ENCODE data around the gene GOLGA8N.

GOLGA8N gene

GRCh38 chr15:32636908-32637567 is 43.8 kb downstream of the GOLGA8N start:
- H3K4me3 ChIP-seq (ENCODE audit: low read depth, low read length): no peak overlapping the region
- no peak for DNase-seq (ENCODE audit: low read depth)
- no peak for TF ChIP-seq MAX (IDR thresholded peaks at IDR 0.05; ENCODE audit: low read depth, low read length)
- peak; percentile 14 for TF ChIP-seq POLR2A (IDR thresholded peaks at IDR 0.05; ENCODE audit: extremely low read depth, insufficient read length)

- no peak for TF ChIP-seq POLR2A (IDR thresholded peaks at IDR 0.05; ENCODE audit: extremely low read depth, insufficient read length)
- TF ChIP-seq CTCF (IDR thresholded peaks at IDR 0.05; ENCODE audit: low read depth, low read length): no peak
- no peak for TF ChIP-seq MAX (IDR thresholded peaks at IDR 0.05; ENCODE audit: low read depth, low read length)
- no peak for TF ChIP-seq MYC (IDR thresholded peaks at IDR 0.05; ENCODE audit: low read depth, low read length)
- H3K4me3 ChIP-seq (ENCODE audit: low read depth, low read length): no peak overlapping the region
- no peak for DNase-seq (ENCODE audit: low read depth)
These were observed 44.4 kb downstream of the GOLGA8N start for GRCh38 chr15:32637704-32638103.

- TF ChIP-seq MYC (IDR thresholded peaks at IDR 0.05; ENCODE audit: low read depth, low read length) (no peak), CTCF (IDR thresholded peaks at IDR 0.05; ENCODE audit: low read depth, low read length) (no peak), POLR2A (IDR thresholded peaks at IDR 0.05; ENCODE audit: extremely low read depth, insufficient read length) (no peak), MAX (IDR thresholded peaks at IDR 0.05; ENCODE audit: low read depth, low read length) (no peak)
- DNase-seq (ENCODE audit: low read depth): no peak
- no peak within 1 kb of the TSS for H3K4me3 ChIP-seq (ENCODE audit: low read depth, low read length)
These were observed 48.3 kb downstream of the GOLGA8N start, which contains the start of gene SCG5 for GRCh38 chr15:32641517-32642059. Gene SCG5 (plus strand): TSS chr15:32641710. CDS start chr15:32643593, 1,883 bp downstream.

GRCh38 chr15:32642667-32643435 is 49.6 kb downstream of the GOLGA8N start:
- DNase-seq (ENCODE audit: low read depth): no peak
- TF ChIP-seq MAX (IDR thresholded peaks at IDR 0.05; ENCODE audit: low read depth, low read length) (no peak), CTCF (IDR thresholded peaks at IDR 0.05; ENCODE audit: low read depth, low read length) (no peak), MYC (IDR thresholded peaks at IDR 0.05; ENCODE audit: low read depth, low read length) (no peak), POLR2A (IDR thresholded peaks at IDR 0.05; ENCODE audit: extremely low read depth, insufficient read length) (no peak)
- no peak overlapping the region for H3K4me3 ChIP-seq (ENCODE audit: low read depth, low read length)

GRCh38 chr15:32643907-32644445 is 50.7 kb downstream of the GOLGA8N start:
- TF ChIP-seq MYC (IDR thresholded peaks at IDR 0.05; ENCODE audit: low read depth, low read length) (no peak), CTCF (IDR thresholded peaks at IDR 0.05; ENCODE audit: low read depth, low read length) (no peak), POLR2A (IDR thresholded peaks at IDR 0.05; ENCODE audit: extremely low read depth, insufficient read length) (no peak), MAX (IDR thresholded peaks at IDR 0.05; ENCODE audit: low read depth, low read length) (no peak)
- H3K4me3 ChIP-seq (ENCODE audit: low read depth, low read length): no peak overlapping the region
- DNase-seq (ENCODE audit: low read depth): no peak
